HL-60 (cell line): Measurements from ENCODE around the gene ADAM11.

Source experiments
- CTCF ChIP-seq: IDR thresholded peaks from one replicate; pipeline ENCODE4 v1.5.1; 2011; ENCODE audit warnings: low read length, control low read depth, inconsistent platforms; ENCODE audit not compliant: insufficient read depth
- POLR2AphosphoS5 ChIP-seq: IDR thresholded peaks from 2 replicates; pipeline ENCODE4 v1.6.1; 2012; ENCODE audit warnings: low read depth
- REST ChIP-seq: IDR thresholded peaks from 2 replicates; pipeline ENCODE4 v1.6.1; 2012; ENCODE audit warnings: low read depth; ENCODE audit not compliant: insufficient replicate concordance
- SPI1 ChIP-seq: IDR thresholded peaks from 2 replicates; pipeline ENCODE4 v1.6.1; 2012; ENCODE audit warnings: low read depth, mild to moderate bottlenecking, borderline replicate concordance

- TF ChIP-seq CTCF (no peak), POLR2AphosphoS5 (no peak), REST (no peak), SPI1 (no peak)
Measured at GRCh38 chr17:44751806-44752205, 7.0 kb upstream of the ADAM11 start.
